ENCODE results near the gene NUP210L.
"Not testable (repeated sequence)": the region's sequence is repeated elsewhere in the genome, so short reads cannot be mapped to it uniquely, and the experiment has no call there.

Gene NUP210L

GRCh38 chr1:154170547-154171222 is 15.8 kb upstream of the NUP210L start:
- no peak for DNase-seq (ENCODE audit: low spot score)

GRCh38 chr1:154167461-154167860 is 12.6 kb upstream of the NUP210L start:
- no peak for DNase-seq (ENCODE audit: low spot score)

GRCh38 chr1:154166207-154166606 is 11.3 kb upstream of the NUP210L start:
- no peak for DNase-seq (ENCODE audit: low spot score)

- DNase-seq (ENCODE audit: low spot score): no peak
Measured at GRCh38 chr1:154159554-154159953, 4.7 kb upstream of the NUP210L start.

- DNase-seq (ENCODE audit: low spot score): no peak
Measured at GRCh38 chr1:154158307-154159125, 3.6 kb upstream of the NUP210L start.

- DNase-seq (ENCODE audit: low spot score): no peak
Measured at GRCh38 chr1:154157520-154158306, 2.8 kb upstream of the NUP210L start.

- no peak for DNase-seq (ENCODE audit: low spot score)
Measured at GRCh38 chr1:154155251-154155650, 378 bp upstream of the NUP210L start.

GRCh38 chr1:154154053-154154452 is 820 bp downstream of the NUP210L start:
- no peak for DNase-seq (ENCODE audit: low spot score)

GRCh38 chr1:154151311-154151710 is 3.6 kb downstream of the NUP210L start:
- DNase-seq (ENCODE audit: low spot score): no peak

GRCh38 chr1:154148807-154149206 is 6.1 kb downstream of the NUP210L start:
- no peak for DNase-seq (ENCODE audit: low spot score)

- not testable (repeated sequence) for DNase-seq (ENCODE audit: low spot score)
Measured at GRCh38 chr1:154147505-154147904, 7.4 kb downstream of the NUP210L start.

- no peak for DNase-seq (ENCODE audit: low spot score)
Measured at GRCh38 chr1:154145986-154146385, 8.9 kb downstream of the NUP210L start.

GRCh38 chr1:154142358-154142757 is 12.5 kb downstream of the NUP210L start:
- DNase-seq (ENCODE audit: low spot score): no peak

- DNase-seq (ENCODE audit: low spot score): no peak
Measured at GRCh38 chr1:154141240-154141639, 13.6 kb downstream of the NUP210L start.

GRCh38 chr1:154137888-154138287 is 17.0 kb downstream of the NUP210L start:
- DNase-seq (ENCODE audit: low spot score): no peak

GRCh38 chr1:154133256-154133655 is 21.6 kb downstream of the NUP210L start:
- DNase-seq (ENCODE audit: low spot score): no peak

GRCh38 chr1:154129391-154129970 is 25.4 kb downstream of the NUP210L start:
- no peak for DNase-seq (ENCODE audit: low spot score)

- DNase-seq (ENCODE audit: low spot score): not testable (repeated sequence)
Measured at GRCh38 chr1:154123205-154123604, 31.7 kb downstream of the NUP210L start.

GRCh38 chr1:154117642-154118041 is 37.2 kb downstream of the NUP210L start:
- DNase-seq (ENCODE audit: low spot score): no peak

- DNase-seq (ENCODE audit: low spot score): peak; percentile 30
Measured at GRCh38 chr1:154115180-154115579, 39.7 kb downstream of the NUP210L start.

GRCh38 chr1:154104433-154105082 is 50.3 kb downstream of the NUP210L start:
- DNase-seq (ENCODE audit: low spot score): no peak

GRCh38 chr1:154100141-154100540 is 54.7 kb downstream of the NUP210L start:
- not testable (repeated sequence) for DNase-seq (ENCODE audit: low spot score)

Data from SW480 (cell line).